Endothelial cell (in vitro differentiated cells): ENCODE measurements around the gene LANCL2. TPM values are rescaled to one million over a fixed set of nuclear protein-coding genes. Genes with fewer than 3 reads are reported as not detected.

Source experiments
- DNase-seq: peaks from one replicate; pipeline ENCODE4 v3.0.0; 2021; ENCODE audit warnings: low spot score
- H3K27ac Mint-ChIP-seq: one replicate; pipeline ENCODE4 v1.8.0; 2021; ENCODE audit warnings: mixed read lengths, inconsistent platforms; ENCODE audit not compliant: unreplicated experiment
- H3K27me3 Mint-ChIP-seq: one replicate; pipeline ENCODE4 v1.8.0; 2021; ENCODE audit warnings: mild to moderate bottlenecking, moderate library complexity, mixed read lengths, inconsistent platforms; ENCODE audit not compliant: unreplicated experiment
- H3K36me3 Mint-ChIP-seq: one replicate; pipeline ENCODE4 v1.8.0; 2021; ENCODE audit warnings: mild to moderate bottlenecking, low read depth, mixed read lengths, inconsistent platforms; ENCODE audit not compliant: unreplicated experiment
- H3K4me1 Mint-ChIP-seq: one replicate; pipeline ENCODE4 v1.8.0; 2021; ENCODE audit warnings: mild to moderate bottlenecking, mixed read lengths, inconsistent platforms; ENCODE audit not compliant: unreplicated experiment
- H3K4me3 Mint-ChIP-seq: one replicate; pipeline ENCODE4 v1.8.0; 2021; ENCODE audit warnings: mild to moderate bottlenecking, mixed read lengths, inconsistent platforms; ENCODE audit not compliant: unreplicated experiment
- H3K9me3 Mint-ChIP-seq: one replicate; pipeline ENCODE4 v1.8.0; 2021; ENCODE audit warnings: mixed read lengths, inconsistent platforms; ENCODE audit not compliant: unreplicated experiment
- total RNA-seq: library from RNA; stranded (reverse); fragmentation: NEBNext Ultra II Directional; extraction: Animal tissue kit (Norgen Biotek cat#: 25700); gene quantifications from one replicate; pipeline ENCODE4 v1.2.1, GENCODE V29; 2021; ENCODE audit not compliant: unreplicated experiment
- TF ChIP-seq, protein P1 (sequence below): fragments of 200-600 bp; sonication (generic); IDR thresholded peaks from one replicate; pipeline ENCODE4 v1.5.0; 2021; ENCODE audit warnings: antibody characterized with exemption; ENCODE audit not compliant: unreplicated experiment

Gene LANCL2
- total RNA-seq, 1 donor from 2014 or later = 14.8 TPM

DNA sequence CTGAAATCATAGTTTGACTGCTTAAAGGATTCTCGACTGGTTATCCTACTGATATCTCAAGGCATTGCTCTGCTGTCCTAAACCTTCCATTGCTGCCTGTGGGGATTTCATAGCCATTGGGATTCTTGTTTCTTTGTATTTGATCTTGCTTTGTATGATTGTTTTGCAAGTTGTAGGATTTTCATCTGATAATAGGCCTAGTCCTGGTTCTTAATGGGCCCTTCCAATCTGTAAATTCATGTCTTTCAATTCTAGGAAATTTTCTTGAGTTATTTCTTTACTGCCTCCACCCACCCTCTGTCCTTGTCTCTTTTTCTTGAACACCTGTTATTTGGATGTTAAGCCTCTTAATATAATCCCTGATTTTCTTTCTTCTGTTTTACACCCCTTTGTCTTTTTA lies 72.2 kb downstream of the LANCL2 start:
- Mint-ChIP-seq H3K27me3 (peaks cover 6% of the 10 kb centered on the region), H3K4me3 (no peak overlapping the region), H3K4me1 (peaks cover 15% of the 10 kb centered on the region), H3K36me3 (no peaks in the 10 kb centered on the region), H3K27ac (no peak overlapping the region), H3K9me3 (peaks cover 5% of the 10 kb centered on the region)
- TF ChIP-seq, protein P1, sequence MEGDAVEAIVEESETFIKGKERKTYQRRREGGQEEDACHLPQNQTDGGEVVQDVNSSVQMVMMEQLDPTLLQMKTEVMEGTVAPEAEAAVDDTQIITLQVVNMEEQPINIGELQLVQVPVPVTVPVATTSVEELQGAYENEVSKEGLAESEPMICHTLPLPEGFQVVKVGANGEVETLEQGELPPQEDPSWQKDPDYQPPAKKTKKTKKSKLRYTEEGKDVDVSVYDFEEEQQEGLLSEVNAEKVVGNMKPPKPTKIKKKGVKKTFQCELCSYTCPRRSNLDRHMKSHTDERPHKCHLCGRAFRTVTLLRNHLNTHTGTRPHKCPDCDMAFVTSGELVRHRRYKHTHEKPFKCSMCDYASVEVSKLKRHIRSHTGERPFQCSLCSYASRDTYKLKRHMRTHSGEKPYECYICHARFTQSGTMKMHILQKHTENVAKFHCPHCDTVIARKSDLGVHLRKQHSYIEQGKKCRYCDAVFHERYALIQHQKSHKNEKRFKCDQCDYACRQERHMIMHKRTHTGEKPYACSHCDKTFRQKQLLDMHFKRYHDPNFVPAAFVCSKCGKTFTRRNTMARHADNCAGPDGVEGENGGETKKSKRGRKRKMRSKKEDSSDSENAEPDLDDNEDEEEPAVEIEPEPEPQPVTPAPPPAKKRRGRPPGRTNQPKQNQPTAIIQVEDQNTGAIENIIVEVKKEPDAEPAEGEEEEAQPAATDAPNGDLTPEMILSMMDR = no peak
- DNase-seq = no peak

DNA sequence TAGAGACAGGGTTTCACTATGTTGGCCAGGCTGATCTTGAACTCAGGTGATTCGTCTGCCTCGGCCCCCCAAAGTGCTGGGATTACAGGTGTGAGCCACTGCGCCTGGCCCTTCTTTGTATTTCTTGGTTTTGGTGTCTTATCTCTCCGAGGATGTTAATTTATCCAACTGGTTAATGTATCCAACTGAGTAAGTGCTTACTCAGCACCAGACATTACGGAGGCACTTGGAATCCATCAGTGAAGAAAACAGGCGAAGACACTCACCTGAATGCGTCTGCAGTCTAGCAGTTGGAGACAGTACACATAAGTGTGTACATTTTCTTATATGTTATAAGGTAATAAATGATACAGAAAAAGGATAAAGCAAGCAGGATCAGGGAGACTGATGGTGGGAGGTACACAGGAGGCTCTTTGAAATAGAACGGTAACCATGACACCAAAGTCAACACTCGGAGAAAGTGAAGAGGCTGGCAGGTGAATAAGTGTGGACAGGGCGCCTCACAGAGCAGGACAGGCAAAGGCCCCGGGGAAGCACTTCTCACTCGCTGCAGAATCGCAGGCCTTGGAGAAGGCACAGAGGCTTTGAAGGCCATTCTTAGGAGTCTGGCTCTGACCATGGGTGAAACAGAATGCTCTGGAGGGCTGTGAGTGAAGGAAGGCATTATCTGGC lies 73.1 kb downstream of the LANCL2 start:
- Mint-ChIP-seq H3K27ac (no peak overlapping the region), H3K4me1 (peaks cover 15% of the 10 kb centered on the region), H3K9me3 (peaks cover 5% of the 10 kb centered on the region), H3K4me3 (no peak overlapping the region), H3K27me3 (peaks cover 6% of the 10 kb centered on the region), H3K36me3 (no peaks in the 10 kb centered on the region)
- no peak for DNase-seq
- TF ChIP-seq, protein P1 = no peak

DNA sequence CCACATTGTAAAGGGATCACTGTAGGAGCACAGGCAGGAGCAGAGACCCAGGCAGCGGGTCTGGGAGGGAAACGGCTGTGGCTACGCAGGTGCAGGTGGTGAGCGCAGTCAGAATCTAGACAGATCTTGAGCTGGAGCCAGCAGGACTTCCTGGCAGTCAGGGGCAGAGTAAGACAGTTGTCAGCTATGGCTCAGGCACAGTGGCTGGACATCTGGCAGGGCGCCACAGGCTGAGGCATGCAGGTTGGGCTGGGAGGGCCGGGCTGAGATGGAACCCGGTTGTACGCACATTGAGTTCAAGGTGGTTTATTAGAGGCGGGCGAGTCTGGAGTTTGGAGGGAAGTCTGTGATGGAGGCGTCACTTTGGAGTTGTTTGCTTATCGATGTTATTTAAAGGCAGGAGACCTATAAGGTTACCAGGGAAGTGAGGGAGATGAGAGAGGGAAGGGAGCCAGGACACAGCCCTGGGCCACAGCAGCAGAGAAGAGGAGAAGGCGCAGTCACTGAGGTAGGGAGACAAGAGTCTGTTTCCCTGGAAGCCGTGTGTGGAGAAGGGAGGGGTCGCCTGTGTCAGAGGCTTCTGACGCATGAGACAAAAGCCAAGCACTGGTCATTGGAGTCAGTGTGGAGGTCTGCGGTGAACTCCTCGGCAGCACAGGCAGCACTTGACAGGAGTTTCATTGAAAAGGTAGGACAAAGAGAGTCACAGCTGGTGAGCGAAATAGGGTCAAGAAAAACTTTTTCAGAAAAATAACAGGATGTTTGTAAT lies 73.8 kb downstream of the LANCL2 start:
- Mint-ChIP-seq H3K27me3 (peaks cover 6% of the 10 kb centered on the region), H3K4me1 (peaks cover 15% of the 10 kb centered on the region), H3K9me3 (peaks cover 5% of the 10 kb centered on the region), H3K27ac (peak overlapping the region; percentile 34), H3K4me3 (no peak overlapping the region), H3K36me3 (no peaks in the 10 kb centered on the region)
- TF ChIP-seq, protein P1 = no peak
- DNase-seq = no peak

DNA sequence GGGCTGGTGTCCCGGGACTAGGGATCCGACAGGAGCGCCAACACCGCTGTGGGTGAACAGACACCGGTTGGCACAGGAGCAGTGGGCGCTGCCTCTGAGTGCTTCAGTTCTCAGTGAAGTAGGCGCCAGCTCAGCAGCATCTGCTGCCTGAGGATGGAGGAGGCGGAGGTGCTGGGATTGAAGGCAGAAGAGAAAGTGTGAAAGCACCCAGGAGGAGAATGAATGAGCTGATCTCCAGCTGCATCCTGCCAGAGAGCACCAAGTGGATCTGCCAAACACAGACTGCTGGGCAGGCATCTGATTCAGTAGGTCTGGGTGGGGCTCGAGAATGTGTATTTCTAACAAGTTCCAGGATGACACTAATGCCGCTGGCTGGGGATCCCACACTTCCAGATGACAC lies 74.5 kb downstream of the LANCL2 start:
- Mint-ChIP-seq H3K27ac (no peak overlapping the region), H3K4me1 (peaks cover 15% of the 10 kb centered on the region), H3K36me3 (no peaks in the 10 kb centered on the region), H3K27me3 (peaks cover 6% of the 10 kb centered on the region), H3K9me3 (peaks cover 5% of the 10 kb centered on the region), H3K4me3 (no peak overlapping the region)
- DNase-seq = no peak
- TF ChIP-seq, protein P1 = no peak
